Mesothelial cell of epicardium (in vitro differentiated cells): ENCODE results near the gene CCNA2. TPM values are rescaled to one million over a fixed set of nuclear protein-coding genes. Genes with fewer than 3 reads are reported as not detected.
A peak's percentile ranks its signal among the peaks of the same experiment; 100 is the strongest.

Experiments used
- DNase-seq, 2 experiments: peaks; one replicate each; pipeline ENCODE4 v3.0.0; 2021; ENCODE audit warnings: low spot score in 2 of 2; ENCODE audit not compliant: unreplicated experiment in 2 of 2
- H3K27ac Mint-ChIP-seq: 2 replicates; pipeline ENCODE4 v1.8.0; 2021; ENCODE audit warnings: mixed read lengths
- H3K27me3 Mint-ChIP-seq: 2 replicates; pipeline ENCODE4 v1.8.0; 2021; ENCODE audit warnings: low read depth, mixed read lengths
- H3K36me3 Mint-ChIP-seq: 2 replicates; pipeline ENCODE4 v1.8.0; 2021; ENCODE audit warnings: mixed read lengths
- H3K4me1 Mint-ChIP-seq: 2 replicates; pipeline ENCODE4 v1.8.0; 2021; ENCODE audit warnings: mixed read lengths
- H3K4me3 Mint-ChIP-seq: 2 replicates; pipeline ENCODE4 v1.8.0; 2021; ENCODE audit warnings: mild to moderate bottlenecking, moderate library complexity, mixed read lengths
- H3K9me3 Mint-ChIP-seq: 2 replicates; pipeline ENCODE4 v1.8.0; 2021; ENCODE audit warnings: mixed read lengths
- CTCF ChIP-seq: fragments of 200-600 bp; sonication (generic); IDR thresholded peaks from one replicate; pipeline ENCODE4 v1.5.0; 2021; ENCODE audit warnings: antibody characterized with exemption; ENCODE audit not compliant: unreplicated experiment
- total RNA-seq: library from RNA; stranded (reverse); gene quantifications from 3 replicates; pipeline ENCODE4 v1.2.1, GENCODE V29; 2021

The CCNA2 gene
- total RNA-seq, 1 donor from 2014 or later: 18.7 TPM

GRCh38 chr4:121796283-121796682, 27.4 kb downstream of the CCNA2 start:
- H3K27ac Mint-ChIP-seq: no peak overlapping the region
- H3K4me1 Mint-ChIP-seq: peaks cover 18% of the 10 kb centered on the region
- H3K4me3 Mint-ChIP-seq: no peak overlapping the region
- DNase-seq: no peak
- H3K9me3 Mint-ChIP-seq: no peaks in the 10 kb centered on the region
- H3K27me3 Mint-ChIP-seq: peaks cover 18% of the 10 kb centered on the region
- H3K36me3 Mint-ChIP-seq: no peaks in the 10 kb centered on the region
- no peak for TF ChIP-seq CTCF

- no peak overlapping the region for H3K4me3 Mint-ChIP-seq
- H3K36me3 Mint-ChIP-seq: no peaks in the 10 kb centered on the region
- H3K27ac Mint-ChIP-seq: peak overlapping the region; percentile 52
- H3K9me3 Mint-ChIP-seq: no peaks in the 10 kb centered on the region
- peaks cover 10% of the 10 kb centered on the region for H3K4me1 Mint-ChIP-seq
- DNase-seq: no peak
- TF ChIP-seq CTCF: no peak
- peaks cover 31% of the 10 kb centered on the region for H3K27me3 Mint-ChIP-seq
Measured at GRCh38 chr4:121794505-121795188, 29.0 kb downstream of the CCNA2 start.

- Mint-ChIP-seq H3K27ac (no peak overlapping the region), H3K4me1 (peaks cover 10% of the 10 kb centered on the region), H3K4me3 (no peak overlapping the region), H3K36me3 (no peaks in the 10 kb centered on the region), H3K27me3 (peaks cover 46% of the 10 kb centered on the region), H3K9me3 (no peaks in the 10 kb centered on the region)
- DNase-seq: no peak
- no peak for TF ChIP-seq CTCF
Measured at GRCh38 chr4:121792966-121793365, 30.7 kb downstream of the CCNA2 start.

- Mint-ChIP-seq H3K4me3 (no peak overlapping the region), H3K27ac (no peak overlapping the region), H3K9me3 (no peaks in the 10 kb centered on the region), H3K27me3 (peaks cover 52% of the 10 kb centered on the region), H3K36me3 (no peaks in the 10 kb centered on the region), H3K4me1 (peaks cover 10% of the 10 kb centered on the region)
- DNase-seq: no peak
- no peak for TF ChIP-seq CTCF
Measured at GRCh38 chr4:121791481-121791880, 32.2 kb downstream of the CCNA2 start.

GRCh38 chr4:121790976-121791375, 32.7 kb downstream of the CCNA2 start:
- Mint-ChIP-seq H3K4me1 (peaks cover 10% of the 10 kb centered on the region), H3K27ac (no peak overlapping the region), H3K9me3 (no peaks in the 10 kb centered on the region), H3K36me3 (no peaks in the 10 kb centered on the region), H3K27me3 (peaks cover 54% of the 10 kb centered on the region), H3K4me3 (no peak overlapping the region)
- TF ChIP-seq CTCF: no peak
- DNase-seq: no peak
